Neural cell (in vitro differentiated cells): ENCODE measurements around the gene CHPF. TPM values are rescaled to one million over a fixed set of nuclear protein-coding genes. Genes with fewer than 3 reads are reported as not detected.

Experiments
- H2AFZ ChIP-seq: fragments of 200-600, 300-800 bp; sonication (generic), shearing (Covaris generic); 2 replicates; pipeline ENCODE4 v1.6.0; 2014; ENCODE audit warnings: low read depth, mild to moderate bottlenecking, antibody characterized with exemption, low read length, moderate library complexity
- H3F3A ChIP-seq: fragments of 200-600 bp; shearing (Covaris generic); 2 replicates; pipeline ENCODE4 v1.6.1; 2016; ENCODE audit warnings: mild to moderate bottlenecking, moderate library complexity, mixed read lengths, antibody characterized with exemption, low read length; ENCODE audit not compliant: insufficient read depth, poor library complexity, severe bottlenecking
- H3K27ac ChIP-seq: fragments of 200-600, 300-800 bp; sonication (generic), shearing (Covaris generic); 2 replicates; pipeline ENCODE4 v1.5.1; 2014; ENCODE audit warnings: mild to moderate bottlenecking, low read length, moderate library complexity
- H3K27me3 ChIP-seq: fragments of 300-800, 200-600 bp; sonication (generic), shearing (Covaris generic); 2 replicates; pipeline ENCODE4 v1.6.0; 2014; ENCODE audit warnings: mild to moderate bottlenecking, low read depth, low read length, moderate library complexity; ENCODE audit not compliant: insufficient read depth
- H3K36me3 ChIP-seq: fragments of 300-800, 200-600 bp; sonication (generic), shearing (Covaris generic); 2 replicates; pipeline ENCODE4 v1.5.1; 2014; ENCODE audit warnings: mild to moderate bottlenecking, antibody characterized with exemption, low read length, moderate library complexity; ENCODE audit not compliant: insufficient read depth
- H3K4me2 ChIP-seq: fragments of 300-800, 200-600 bp; sonication (generic), shearing (Covaris generic); 2 replicates; pipeline ENCODE4 v1.6.0; 2014; ENCODE audit warnings: mild to moderate bottlenecking, low read length
- H3K4me3 ChIP-seq: fragments of 300-800, 200-600 bp; sonication (generic), shearing (Covaris generic); 2 replicates; pipeline ENCODE4 v1.5.1; 2014; ENCODE audit warnings: mild to moderate bottlenecking, low read length, moderate library complexity
- H3K79me2 ChIP-seq: fragments of 200-600 bp; shearing (Covaris generic); replicated peaks from 2 replicates; pipeline ENCODE4 v1.6.0; 2014; ENCODE audit warnings: mild to moderate bottlenecking, low read length, moderate library complexity; ENCODE audit not compliant: insufficient read depth
- H3K9ac ChIP-seq: fragments of 300-800, 200-600 bp; sonication (generic), shearing (Covaris generic); 2 replicates; pipeline ENCODE4 v1.6.1; 2016; ENCODE audit warnings: mild to moderate bottlenecking, low read length, mixed read lengths
- H3K9me2 ChIP-seq: fragments of 200-600 bp; shearing (Covaris generic); 2 replicates; pipeline ENCODE4 v1.6.1; 2016; ENCODE audit warnings: mild to moderate bottlenecking, low read length, mixed read lengths; ENCODE audit not compliant: insufficient read depth
- H3K9me3 ChIP-seq: fragments of 200-600, 300-800 bp; sonication (generic), shearing (Covaris generic); 2 replicates; pipeline ENCODE4 v1.6.1; 2016; ENCODE audit warnings: mild to moderate bottlenecking, mixed run types, low read length, moderate library complexity, mixed read lengths
- H4K20me1 ChIP-seq: fragments of 200-600 bp; shearing (Covaris generic); 2 replicates; pipeline ENCODE4 v1.6.1; 2016; ENCODE audit warnings: mild to moderate bottlenecking, mixed run types; ENCODE audit not compliant: insufficient read depth
- CTCF ChIP-seq: fragments of 450-650 bp; IDR thresholded peaks from 2 replicates; pipeline ENCODE4 v1.5.1; 2014; ENCODE audit warnings: antibody characterized with exemption, mild to moderate bottlenecking, moderate library complexity; ENCODE audit not compliant: poor library complexity, severe bottlenecking
- EP300 ChIP-seq: fragments of 450-650 bp; conservative IDR thresholded peaks from 2 replicates; pipeline ENCODE4 v1.6.1; 2014; ENCODE audit warnings: antibody characterized with exemption, mild to moderate bottlenecking, moderate library complexity; ENCODE audit not compliant: poor library complexity, severe bottlenecking
- EZH2 ChIP-seq: fragments of 200-600, 300-800 bp; shearing (Covaris generic), sonication (generic); IDR thresholded peaks from 2 replicates; pipeline ENCODE4 v1.6.1; 2014; ENCODE audit warnings: antibody characterized with exemption, low read length, borderline replicate concordance, mild to moderate bottlenecking; ENCODE audit not compliant: insufficient read depth, poor library complexity, severe bottlenecking
- MXI1 ChIP-seq: fragments of 450-650 bp; conservative IDR thresholded peaks from 2 replicates; pipeline ENCODE4 v1.6.1; 2014; ENCODE audit warnings: antibody characterized with exemption, mild to moderate bottlenecking; ENCODE audit not compliant: poor library complexity, severe bottlenecking
- POLR2AphosphoS5 ChIP-seq: IDR thresholded peaks from 2 replicates; pipeline ENCODE4 v1.6.1; 2012
- RAD21 ChIP-seq: fragments of 450-650 bp; conservative IDR thresholded peaks from 2 replicates; pipeline ENCODE4 v1.6.1; 2014; ENCODE audit warnings: antibody characterized with exemption, mild to moderate bottlenecking, moderate library complexity
- REST ChIP-seq: IDR thresholded peaks from 2 replicates; pipeline ENCODE4 v1.6.1; 2012; ENCODE audit warnings: borderline replicate concordance
- SMC3 ChIP-seq: fragments of 450-650 bp; conservative IDR thresholded peaks from 2 replicates; pipeline ENCODE4 v1.6.1; 2014; ENCODE audit warnings: antibody characterized with exemption, mild to moderate bottlenecking, moderate library complexity; ENCODE audit not compliant: poor library complexity
- TAF1 ChIP-seq: IDR thresholded peaks from 2 replicates; pipeline ENCODE4 v1.6.1; 2012; ENCODE audit warnings: low read depth
- polyA plus RNA-seq: library from polyadenylated mRNA; depleted of rRNA; stranded (reverse); fragments of >200 nt; gene quantifications from 2 replicates; pipeline ENCODE4 v1.2.3, GENCODE V29; 2014

The CHPF gene
- polyA plus RNA-seq, 1 donor from 2014 or later, result 28.6 TPM

GRCh38 chr2:219490600-219491130 lies 52.9 kb downstream of the CHPF start:
- no peak overlapping the region for H3K27ac ChIP-seq
- no peaks in the 10 kb centered on the region for H3K36me3 ChIP-seq
- H3K27me3 ChIP-seq, result peaks cover 49% of the 10 kb centered on the region

GRCh38 chr2:219490186-219490585 lies 53.4 kb downstream of the CHPF start:
- Histone ChIP-seq H3F3A (no peaks in the 10 kb centered on the region), H3K9me3 (no peaks in the 10 kb centered on the region), H3K79me2 (no peaks in the 10 kb centered on the region), H3K4me3 (no peak overlapping the region), H3K27ac (no peak overlapping the region), H3K9me2 (no peaks in the 10 kb centered on the region), H3K4me2 (no peak overlapping the region), H4K20me1 (no peaks in the 10 kb centered on the region), H3K27me3 (peaks cover 49% of the 10 kb centered on the region), H2AFZ (no peak overlapping the region), H3K36me3 (no peaks in the 10 kb centered on the region), H3K9ac (no peak overlapping the region)
- TF ChIP-seq MXI1 (no peak), SMC3 (no peak), CTCF (no peak), EZH2 (no peak), EP300 (no peak), RAD21 (no peak)

More at GRCh38 chr2:219490600-219491130, 52.9 kb downstream of the CHPF start:
- Histone ChIP-seq H3K9ac (no peak overlapping the region), H3K4me2 (no peak overlapping the region), H3K9me2 (no peaks in the 10 kb centered on the region), H3K9me3 (no peaks in the 10 kb centered on the region), H2AFZ (no peak overlapping the region), H3K79me2 (no peaks in the 10 kb centered on the region), H4K20me1 (no peaks in the 10 kb centered on the region), H3K4me3 (no peak overlapping the region), H3F3A (no peaks in the 10 kb centered on the region)
- TF ChIP-seq TAF1, result no peak
- TF ChIP-seq REST, result no peak
- no peak for TF ChIP-seq MXI1
- no peak for TF ChIP-seq SMC3
- no peak for TF ChIP-seq EP300
- TF ChIP-seq EZH2, result no peak
- TF ChIP-seq POLR2AphosphoS5, result no peak
- TF ChIP-seq CTCF, result no peak
- TF ChIP-seq RAD21, result no peak
